IPS-20b (cell line): ENCODE measurements around the gene GLRB.
A peak's percentile ranks its signal among the peaks of the same experiment; 100 is the strongest.

Source experiments
- H3K27ac ChIP-seq: one replicate; pipeline ENCODE4 v1.5.1; 2013; ENCODE audit warnings: low read length
- H3K27me3 ChIP-seq: 2 replicates; pipeline ENCODE4 v1.6.1; 2013; ENCODE audit warnings: mild to moderate bottlenecking, low read length, inconsistent platforms; ENCODE audit not compliant: insufficient read depth
- H3K36me3 ChIP-seq: 2 replicates; pipeline ENCODE4 v1.6.1; 2013; ENCODE audit warnings: low read depth, mild to moderate bottlenecking, inconsistent platforms, low read length, moderate library complexity; ENCODE audit not compliant: insufficient read depth
- H3K4me1 ChIP-seq: 2 replicates; pipeline ENCODE4 v1.6.1; 2013; ENCODE audit warnings: mild to moderate bottlenecking, control low read depth, inconsistent platforms, low read length, moderate library complexity; ENCODE audit not compliant: insufficient read depth
- H3K4me3 ChIP-seq: 2 replicates; pipeline ENCODE4 v1.5.1; 2013; ENCODE audit warnings: mild to moderate bottlenecking, low read length, inconsistent platforms
- H3K9ac ChIP-seq: 2 replicates; pipeline ENCODE4 v1.6.1; 2013; ENCODE audit warnings: low read depth, mild to moderate bottlenecking, inconsistent platforms, low read length, moderate library complexity
- H3K9me3 ChIP-seq: 2 replicates; pipeline ENCODE4 v1.6.1; 2013; ENCODE audit warnings: mild to moderate bottlenecking, low read depth, low read length, inconsistent platforms; ENCODE audit not compliant: insufficient read depth

The GLRB gene

DNA sequence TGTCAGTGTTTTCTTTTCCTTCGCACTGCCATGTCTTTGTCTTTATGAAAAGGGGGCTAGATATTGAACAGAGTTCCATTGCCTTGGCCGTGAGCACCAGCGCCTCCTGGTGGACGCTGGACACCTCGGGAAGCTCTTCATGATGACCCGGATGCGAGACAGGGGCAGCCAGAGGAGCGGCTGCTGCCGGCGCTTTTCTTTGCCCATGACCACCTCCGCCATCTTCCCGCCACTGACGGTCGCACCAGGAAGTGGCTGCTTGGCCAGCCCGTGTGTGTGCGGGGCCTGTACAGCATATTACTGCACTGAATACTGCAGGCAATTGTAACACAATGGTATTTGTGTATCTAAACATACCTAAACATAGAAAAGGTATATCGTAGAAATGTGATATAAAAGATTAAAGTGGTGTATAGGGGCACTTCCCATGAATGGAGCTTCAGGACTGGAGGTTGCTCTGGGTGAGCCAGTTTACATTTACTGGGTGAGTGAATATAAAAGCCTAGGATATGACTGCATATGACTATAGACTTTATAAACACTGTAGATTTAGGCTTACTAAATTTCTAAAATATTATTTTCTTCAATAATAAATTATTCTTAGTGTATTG lies 128.8 kb downstream of the GLRB start:
- no peak overlapping the region for H3K9ac ChIP-seq
- no peaks in the 10 kb centered on the region for H3K27me3 ChIP-seq
- no peak overlapping the region for H3K4me3 ChIP-seq
- no peaks in the 10 kb centered on the region for H3K9me3 ChIP-seq
- H3K4me1 ChIP-seq = no peaks in the 10 kb centered on the region
- no peak overlapping the region for H3K27ac ChIP-seq
- no peaks in the 10 kb centered on the region for H3K36me3 ChIP-seq

DNA sequence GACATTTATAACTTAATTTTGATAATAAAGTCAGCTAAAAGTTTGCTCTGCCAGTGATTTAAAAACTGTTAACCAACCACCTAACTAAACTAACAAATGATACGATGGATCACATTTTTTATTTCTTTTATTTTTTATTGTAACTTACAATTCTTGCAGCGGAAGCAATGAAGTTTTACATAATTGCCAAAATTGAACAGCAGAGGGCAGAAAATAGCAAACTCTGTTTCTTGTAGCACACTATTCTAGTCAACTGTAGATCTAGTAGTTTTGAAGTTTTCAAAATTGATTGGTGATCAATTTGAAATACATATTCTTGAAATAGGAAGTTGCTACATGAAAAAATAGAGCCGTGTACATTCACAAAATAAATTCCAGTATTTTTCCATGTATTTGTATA lies 141.8 kb downstream of the GLRB start:
- no peak overlapping the region for H3K4me3 ChIP-seq
- no peak overlapping the region for H3K9ac ChIP-seq
- no peaks in the 10 kb centered on the region for H3K36me3 ChIP-seq
- no peaks in the 10 kb centered on the region; the same call in 1 of the 2 replicates for H3K4me1 ChIP-seq
- no peak overlapping the region for H3K27ac ChIP-seq
- H3K27me3 ChIP-seq = peaks cover 50% of the 10 kb centered on the region
- H3K9me3 ChIP-seq = no peaks in the 10 kb centered on the region

DNA sequence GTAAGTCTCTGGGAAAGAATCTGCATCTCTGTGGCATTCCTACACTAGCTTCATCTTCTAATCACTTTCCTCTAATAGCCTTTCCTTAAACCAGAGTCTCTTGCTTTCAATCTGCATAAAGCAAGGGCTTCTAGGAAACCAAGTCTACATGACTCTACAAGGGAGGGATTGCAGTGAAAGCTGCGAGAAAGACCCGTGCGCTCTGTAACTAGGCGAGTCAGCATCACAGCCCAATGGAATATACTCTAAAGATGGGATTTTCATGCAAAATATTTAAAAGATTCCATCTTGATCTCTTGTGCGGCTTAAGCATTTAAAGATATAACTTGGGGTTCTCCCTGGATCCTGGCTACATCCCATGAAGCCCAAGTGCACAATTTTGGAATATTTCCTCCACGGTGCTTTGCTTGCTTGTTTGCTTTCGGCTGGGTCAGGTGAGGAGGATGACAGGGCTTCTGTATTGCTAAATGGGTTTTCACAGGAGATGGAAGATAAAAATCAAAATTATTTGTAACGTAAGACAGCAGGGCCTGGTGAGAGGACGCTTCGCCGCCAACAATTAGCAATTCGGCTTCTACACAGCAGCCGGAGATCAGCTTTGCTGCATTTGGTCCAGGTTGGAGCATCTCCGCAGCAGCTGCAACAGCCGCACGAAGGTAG lies 143.9 kb downstream of the GLRB start:
- Histone ChIP-seq H3K27me3 (peaks cover 71% of the 10 kb centered on the region), H3K9me3 (no peaks in the 10 kb centered on the region), H3K27ac (no peak overlapping the region), H3K4me3 (peak overlapping the region; percentile 64; the same call in 1 of the 2 replicates), H3K36me3 (no peaks in the 10 kb centered on the region), H3K9ac (no peak overlapping the region), H3K4me1 (no peaks in the 10 kb centered on the region; the same call in 1 of the 2 replicates)

DNA sequence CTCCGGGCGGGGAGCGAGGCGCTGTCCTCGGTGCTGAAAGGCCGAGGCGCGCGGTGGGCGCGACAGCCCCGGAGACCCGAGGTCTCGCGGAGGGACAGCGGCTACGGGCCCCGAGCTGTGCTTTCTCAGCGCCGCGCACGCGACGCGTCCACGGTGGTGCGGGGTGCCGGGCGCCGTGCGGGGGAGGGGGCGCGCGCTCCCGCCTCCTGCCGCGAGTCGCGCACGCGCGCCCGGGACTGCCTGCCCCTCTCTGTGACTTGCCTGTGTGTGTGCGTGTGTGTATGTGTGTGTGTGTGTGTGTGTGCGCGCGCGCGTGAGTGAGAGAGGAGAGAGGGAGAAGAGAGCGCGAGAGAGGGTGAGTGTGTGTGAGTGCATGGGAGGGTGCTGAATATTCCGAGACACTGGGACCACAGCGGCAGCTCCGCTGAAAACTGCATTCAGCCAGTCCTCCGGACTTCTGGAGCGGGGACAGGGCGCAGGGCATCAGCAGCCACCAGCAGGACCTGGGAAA lies 144.5 kb downstream of the GLRB start, which contains the start of gene GRIA2:
Gene GRIA2, plus strand, starts transcription at position 358 of the 511 bp plus-strand sequence. CDS start 315 bp downstream, outside the sequence.
- Histone ChIP-seq H3K9me3 (no peaks in the 10 kb centered on the region), H3K4me3 (peak within 1 kb of the TSS; percentile 76), H3K4me1 (no peaks in the 10 kb centered on the region; the same call in 1 of the 2 replicates), H3K9ac (no peak within 1 kb of the TSS), H3K27ac (no peak within 1 kb of the TSS), H3K27me3 (peaks cover 75% of the 10 kb centered on the region), H3K36me3 (no peaks in the 10 kb centered on the region)

DNA sequence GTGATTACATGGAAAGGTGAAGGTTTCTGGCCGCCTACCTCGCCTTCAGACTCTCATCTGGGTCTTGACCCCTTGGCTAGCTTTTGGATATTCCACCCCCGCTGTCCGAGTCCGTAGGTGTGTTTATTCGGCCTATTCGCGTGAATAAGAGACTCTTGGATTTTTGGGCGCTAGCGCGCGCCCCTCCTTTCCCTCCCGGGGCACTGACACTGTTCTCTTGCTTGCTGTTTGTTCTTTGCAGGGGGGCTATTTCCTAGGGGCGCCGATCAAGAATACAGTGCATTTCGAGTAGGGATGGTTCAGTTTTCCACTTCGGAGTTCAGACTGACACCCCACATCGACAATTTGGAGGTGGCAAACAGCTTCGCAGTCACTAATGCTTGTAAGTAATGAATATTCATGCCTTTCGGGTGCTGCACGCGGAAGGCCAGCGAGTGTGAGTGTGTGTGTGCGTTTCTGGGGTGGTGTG lies 145.5 kb downstream of the GLRB start:
- H3K9ac ChIP-seq = no peak overlapping the region
- peak overlapping the region; percentile 76 for H3K4me3 ChIP-seq
- no peaks in the 10 kb centered on the region; the same call in 1 of the 2 replicates for H3K4me1 ChIP-seq
- no peak overlapping the region for H3K27ac ChIP-seq
- no peaks in the 10 kb centered on the region for H3K9me3 ChIP-seq
- H3K27me3 ChIP-seq = peaks cover 75% of the 10 kb centered on the region
- H3K36me3 ChIP-seq = no peaks in the 10 kb centered on the region
